ENCODE measurements around the gene ETV7. TPM values are rescaled to one million over a fixed set of nuclear protein-coding genes. Genes with fewer than 3 reads are reported as not detected.

ETV7 gene
- total and polyA plus RNA-seq, 2 of the 13 experiments (the other 11 are each of a cell fraction or from before 2014, with no cell fraction given): not detected

GRCh38 chr6:36360241-36361054, 27.0 kb downstream of the ETV7 start (continued):
- TF ChIP-seq ZNF646 (CRISPR knock-in tag; IDR thresholded peaks at IDR 0.05): 0 out of 2 replicates have a peak, but pooled peaks have one; percentile 16
- TF ChIP-seq ZGPAT (CRISPR knock-in tag; IDR thresholded peaks at IDR 0.05): 0 out of 2 replicates have a peak, but pooled peaks have one; percentile 53
- TF ChIP-seq ZNF232 (CRISPR knock-in tag; IDR thresholded peaks at IDR 0.05; ENCODE audit: borderline replicate concordance): no peak
- TF ChIP-seq CHCHD3 (CRISPR knock-in tag; IDR thresholded peaks at IDR 0.05): no peak
- TF ChIP-seq HOXA7 (CRISPR knock-in tag; IDR thresholded peaks at IDR 0.05): no peak
- no peak for TF ChIP-seq HMGXB3 (CRISPR knock-in tag; IDR thresholded peaks at IDR 0.05; ENCODE audit: borderline replicate concordance)
- no peak for TF ChIP-seq MNT (IDR thresholded peaks at IDR 0.05)
- 0 out of 2 replicates have a peak, but pooled peaks have one; percentile 23 for TF ChIP-seq ARNT2 (CRISPR knock-in tag; IDR thresholded peaks at IDR 0.05; ENCODE audit: low read depth)
- TF ChIP-seq RXRB (CRISPR knock-in tag; IDR thresholded peaks at IDR 0.05; ENCODE audit: borderline replicate concordance): peak; percentile 30; the same call in 1 of the 2 replicates
- no peak for TF ChIP-seq MXD4 (CRISPR knock-in tag; IDR thresholded peaks at IDR 0.05)
- TF ChIP-seq TSC22D2 (CRISPR knock-in tag; IDR thresholded peaks at IDR 0.05; ENCODE audit: borderline replicate concordance): peak; percentile 68; the same call in 1 of the 2 replicates
- no peak for TF ChIP-seq ZNF468 (CRISPR knock-in tag; IDR thresholded peaks at IDR 0.05)
- peak; percentile 54; the same call in 1 of the 2 replicates for TF ChIP-seq IRF2 (CRISPR knock-in tag; IDR thresholded peaks at IDR 0.05)
